22Rv1 (cell line): ENCODE data around the gene TCF12.

Experiments
- CTCF ChIP-seq: fragments of 450-650 bp; IDR thresholded peaks from 2 replicates; pipeline ENCODE4 v1.5.1; 2017; ENCODE audit warnings: mild to moderate bottlenecking
- ZFX ChIP-seq: fragments of 450-650 bp; IDR thresholded peaks from 2 replicates; pipeline ENCODE4 v1.6.1; 2017; ENCODE audit warnings: antibody characterized with exemption, borderline replicate concordance

DNA sequence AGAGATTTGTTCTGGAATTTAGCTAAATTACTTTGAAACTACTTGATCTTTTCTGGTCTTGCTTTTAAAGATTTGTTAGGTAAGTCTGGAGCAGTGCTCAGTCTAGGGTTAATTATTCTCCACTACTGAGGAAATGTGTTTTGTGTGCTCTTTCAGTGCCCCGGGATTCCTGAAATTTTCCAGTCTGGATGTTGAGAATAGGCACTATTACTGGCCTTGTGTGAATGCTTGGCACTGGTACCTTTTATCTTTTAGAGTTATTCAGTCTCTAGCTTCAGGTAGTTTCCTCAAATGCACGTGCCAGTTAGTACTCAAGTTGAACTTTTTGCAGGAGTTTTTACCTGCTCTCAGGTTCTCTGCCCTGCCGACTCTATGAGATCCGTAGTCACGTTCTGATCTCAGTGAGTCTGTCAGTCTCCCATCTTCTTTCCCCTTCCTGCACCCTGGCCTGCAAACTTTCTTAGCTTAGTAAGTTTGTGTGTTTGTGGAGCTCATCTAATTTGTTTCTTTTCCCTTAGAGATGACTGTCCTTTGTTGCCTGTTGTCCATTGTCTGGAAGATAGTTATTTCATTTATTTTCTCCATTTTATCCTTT lies 39.5 kb downstream of the TCF12 start:
- TF ChIP-seq CTCF = no peak
- no peak for TF ChIP-seq ZFX
